Measurements from ENCODE around the gene CSNK1A1L. TPM values are rescaled to one million over a fixed set of nuclear protein-coding genes. Genes with fewer than 3 reads are reported as not detected.

Gene CSNK1A1L
- total RNA-seq, 4 donors from 2014 or later, result not detected

DNA sequence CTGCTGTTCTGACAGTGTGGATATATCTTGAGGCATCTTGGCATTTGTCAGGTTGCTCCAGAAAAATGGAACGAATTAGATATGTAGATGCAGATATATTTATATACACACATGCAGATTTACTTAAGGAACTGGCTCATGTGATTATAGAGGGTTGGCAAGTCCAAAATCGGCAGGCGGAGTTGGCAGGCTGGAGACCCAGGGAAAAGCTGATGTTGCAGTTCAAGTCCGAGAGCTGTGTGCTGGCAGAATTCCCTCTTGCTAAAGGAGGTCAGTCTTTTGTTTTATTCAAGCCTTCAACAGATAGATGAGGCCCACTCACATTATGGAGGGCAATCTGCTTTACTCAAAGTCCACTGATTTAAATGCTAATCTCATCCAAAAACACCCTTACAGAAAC is 24.4 kb upstream of the CSNK1A1L start:
- Histone ChIP-seq H3K4me1 (peaks cover 0 to 13% of the 10 kb centered on the region in 2 donors), H3K9me3 (no peaks in the 10 kb centered on the region), H3K27me3 (no peaks in the 10 kb centered on the region), H3K36me3 (no peaks in the 10 kb centered on the region), H3K27ac (no peak overlapping the region), H3K4me3 (no peak overlapping the region)
- in situ Hi-C loops (cut with MboI; ENCODE audit: low sequenced_read_pairs in 4 of 4) (no loop called here), intact Hi-C loops (cut with DNase I; ENCODE audit: low total_unique reads) (no loop called here)
- no peak for DNase-seq
- TF ChIP-seq POLR2A (IDR thresholded peaks at IDR 0.05), result no peak
- TF ChIP-seq, protein P1, sequence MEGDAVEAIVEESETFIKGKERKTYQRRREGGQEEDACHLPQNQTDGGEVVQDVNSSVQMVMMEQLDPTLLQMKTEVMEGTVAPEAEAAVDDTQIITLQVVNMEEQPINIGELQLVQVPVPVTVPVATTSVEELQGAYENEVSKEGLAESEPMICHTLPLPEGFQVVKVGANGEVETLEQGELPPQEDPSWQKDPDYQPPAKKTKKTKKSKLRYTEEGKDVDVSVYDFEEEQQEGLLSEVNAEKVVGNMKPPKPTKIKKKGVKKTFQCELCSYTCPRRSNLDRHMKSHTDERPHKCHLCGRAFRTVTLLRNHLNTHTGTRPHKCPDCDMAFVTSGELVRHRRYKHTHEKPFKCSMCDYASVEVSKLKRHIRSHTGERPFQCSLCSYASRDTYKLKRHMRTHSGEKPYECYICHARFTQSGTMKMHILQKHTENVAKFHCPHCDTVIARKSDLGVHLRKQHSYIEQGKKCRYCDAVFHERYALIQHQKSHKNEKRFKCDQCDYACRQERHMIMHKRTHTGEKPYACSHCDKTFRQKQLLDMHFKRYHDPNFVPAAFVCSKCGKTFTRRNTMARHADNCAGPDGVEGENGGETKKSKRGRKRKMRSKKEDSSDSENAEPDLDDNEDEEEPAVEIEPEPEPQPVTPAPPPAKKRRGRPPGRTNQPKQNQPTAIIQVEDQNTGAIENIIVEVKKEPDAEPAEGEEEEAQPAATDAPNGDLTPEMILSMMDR (IDR thresholded peaks at IDR 0.05 in 4 of 5, conservative IDR thresholded peaks at IDR 0.05 in 1 of 5), result no peak
- ATAC-seq, result no peak

DNA sequence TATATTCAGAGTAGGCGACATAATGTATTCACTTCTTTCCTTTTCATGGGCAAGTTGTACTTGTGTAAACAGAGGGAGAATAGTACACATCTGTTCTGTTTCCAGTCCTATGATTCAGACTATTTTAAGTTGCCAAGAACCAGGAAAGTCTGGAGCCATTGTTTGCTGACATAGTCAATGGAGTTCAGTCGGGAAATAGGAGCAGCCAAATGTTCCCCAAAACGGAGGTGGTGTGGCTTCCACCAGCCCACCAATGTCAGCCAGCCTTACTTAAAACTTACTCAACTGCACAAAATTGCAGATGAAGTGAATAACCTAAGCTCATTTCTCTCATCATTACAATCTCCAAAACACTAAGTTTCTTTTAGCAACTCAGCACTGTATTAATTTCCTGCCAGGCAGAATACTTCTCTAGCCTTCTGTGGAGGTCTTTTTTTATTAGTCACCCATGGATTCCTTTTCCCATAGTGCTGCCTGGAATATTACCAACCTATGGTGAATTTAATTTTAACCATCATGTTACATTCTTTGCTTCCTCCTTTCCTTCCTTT is 22.3 kb upstream of the CSNK1A1L start:
- Histone ChIP-seq H3K4me1 (peaks cover 0 to 13% of the 10 kb centered on the region in 2 donors), H3K4me3 (no peak overlapping the region), H3K27me3 (no peaks in the 10 kb centered on the region), H3K27ac (peak overlapping the region in 3 of 4 donors; percentile 1 to 50 (median 35)), H3K9me3 (no peaks in the 10 kb centered on the region), H3K36me3 (no peaks in the 10 kb centered on the region)
- intact Hi-C loops (cut with DNase I; ENCODE audit: low total_unique reads) (no loop called here), in situ Hi-C loops (cut with MboI; ENCODE audit: low sequenced_read_pairs in 4 of 4) (no loop called here)
- ATAC-seq (peak; percentile 66 to 85), DNase-seq (no peak)
- TF ChIP-seq POLR2A (IDR thresholded peaks at IDR 0.05), result no peak
- TF ChIP-seq, protein P1 (IDR thresholded peaks at IDR 0.05 in 4 of 5, conservative IDR thresholded peaks at IDR 0.05 in 1 of 5), result no peak

DNA sequence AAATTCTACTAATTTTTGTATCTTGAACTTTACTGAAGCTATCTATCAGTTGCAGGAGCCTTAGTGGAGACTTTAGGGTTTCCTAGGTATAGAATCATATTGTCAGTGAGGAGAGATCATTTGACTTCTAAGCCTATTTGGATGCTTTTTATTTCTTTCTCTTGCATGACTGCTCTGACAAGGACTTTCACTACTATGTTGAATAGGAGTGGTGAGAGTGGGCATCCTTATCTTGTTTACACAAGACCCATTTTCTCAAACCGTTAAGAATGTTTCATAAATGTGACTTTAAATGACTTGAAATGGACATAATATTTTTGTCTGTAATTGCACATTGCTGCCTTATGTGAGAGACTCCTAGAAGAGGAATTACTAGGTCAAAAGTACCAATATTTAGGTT is 17.9 kb upstream of the CSNK1A1L start:
- Histone ChIP-seq H3K4me3 (no peak overlapping the region), H3K4me1 (peaks cover 0 to 12% of the 10 kb centered on the region in 2 donors), H3K27me3 (no peaks in the 10 kb centered on the region), H3K9me3 (no peaks in the 10 kb centered on the region), H3K27ac (no peak overlapping the region), H3K36me3 (no peaks in the 10 kb centered on the region)
- no peak for TF ChIP-seq POLR2A (IDR thresholded peaks at IDR 0.05)
- TF ChIP-seq, protein P1 (IDR thresholded peaks at IDR 0.05 in 4 of 5, conservative IDR thresholded peaks at IDR 0.05 in 1 of 5), result no peak
- intact Hi-C loops (cut with DNase I; ENCODE audit: low total_unique reads) (no loop called here), in situ Hi-C loops (cut with MboI; ENCODE audit: low sequenced_read_pairs in 4 of 4) (loop anchor here in 3 of 4 donors (25.0 kb wide), 2 partner anchors 464 to 489 kb away; partner anchors contain the start of gene POSTN (in 1 of the 3))
- DNase-seq, result no peak
- no peak for ATAC-seq

DNA sequence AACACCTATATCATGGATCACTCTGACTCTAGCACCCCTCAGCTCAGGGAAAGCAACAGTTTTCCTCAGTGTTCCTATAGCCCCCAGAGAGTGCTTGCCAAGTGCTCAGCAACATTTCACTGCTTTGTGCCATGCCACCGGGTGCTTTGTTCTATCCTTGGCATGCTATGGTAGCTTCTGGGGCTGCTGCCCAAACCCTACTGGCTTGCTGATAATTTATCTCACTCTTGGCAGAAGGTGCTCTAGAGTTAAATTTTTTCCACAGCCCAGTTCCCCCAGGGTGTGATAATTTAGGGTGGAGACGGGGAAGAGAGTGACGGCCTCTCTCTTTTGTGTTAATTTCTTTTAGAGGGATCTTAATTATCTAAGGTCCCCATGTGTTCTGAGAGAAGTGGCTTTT is 12.6 kb upstream of the CSNK1A1L start:
- Histone ChIP-seq H3K4me3 (no peak overlapping the region), H3K9me3 (no peaks in the 10 kb centered on the region), H3K27ac (no peak overlapping the region), H3K36me3 (no peaks in the 10 kb centered on the region), H3K4me1 (no peaks in the 10 kb centered on the region), H3K27me3 (no peaks in the 10 kb centered on the region)
- ATAC-seq, result no peak
- no peak for DNase-seq
- intact Hi-C loops (cut with DNase I; ENCODE audit: low total_unique reads) (no loop called here), in situ Hi-C loops (cut with MboI; ENCODE audit: low sequenced_read_pairs in 4 of 4) (loop anchor here in 3 of 4 donors (25.0 kb wide), 2 partner anchors 469 to 494 kb away; partner anchors contain the start of gene POSTN (in 1 of the 3))
- TF ChIP-seq POLR2A (IDR thresholded peaks at IDR 0.05), result no peak
- TF ChIP-seq, protein P1 (IDR thresholded peaks at IDR 0.05 in 4 of 5, conservative IDR thresholded peaks at IDR 0.05 in 1 of 5), result no peak
